ENCODE measurements around the gene ZEB1. TPM values are rescaled to one million over a fixed set of nuclear protein-coding genes. Genes with fewer than 3 reads are reported as not detected.

The ZEB1 gene
- total RNA-seq, 4 donors from 2014 or later: 124 to 189 (median 154) TPM

GRCh38 chr10:31456468-31456867 lies 137.5 kb downstream of the ZEB1 start:
- Histone ChIP-seq H3K4me3 (no peak overlapping the region), H3K27ac (replicated peaks in 1 of 4) (no peak overlapping the region), H3K27me3 (no peaks in the 10 kb centered on the region), H3K36me3 (peaks cover 0 to 2% (median under 1%) of the 10 kb centered on the region in 4 donors), H3K4me1 (peaks cover 0 to 10% (median 5%) of the 10 kb centered on the region in 4 donors), H3K9me3 (no peaks in the 10 kb centered on the region)
- WGBS: 50% methylated on average over 1 of the region's 1 CpG
- no peak for DNase-seq (ENCODE audit: extremely low spot score)
- intact Hi-C loops (cut with DNase I): no loop called here
- TF ChIP-seq POLR2AphosphoS5 (IDR thresholded peaks at IDR 0.05) (no peak), CTCF (IDR thresholded peaks at IDR 0.05) (no peak), EP300 (IDR thresholded peaks at IDR 0.05) (no peak), POLR2A (IDR thresholded peaks at IDR 0.05; ENCODE audit: low read depth) (no peak)

GRCh38 chr10:31457858-31458257 lies 138.8 kb downstream of the ZEB1 start:
- Histone ChIP-seq H3K27ac (replicated peaks in 1 of 4) (no peak overlapping the region), H3K4me3 (no peak overlapping the region), H3K9me3 (no peaks in the 10 kb centered on the region), H3K4me1 (peaks cover 0 to 10% (median 5%) of the 10 kb centered on the region in 4 donors), H3K27me3 (no peaks in the 10 kb centered on the region), H3K36me3 (peaks cover 0 to 16% (median 7%) of the 10 kb centered on the region in 4 donors)
- DNase-seq (ENCODE audit: extremely low spot score): no peak
- 88% methylated on average over 1 of the region's 1 CpG for WGBS
- TF ChIP-seq POLR2A (IDR thresholded peaks at IDR 0.05; ENCODE audit: low read depth) (no peak), CTCF (IDR thresholded peaks at IDR 0.05) (no peak), POLR2AphosphoS5 (IDR thresholded peaks at IDR 0.05) (no peak), EP300 (IDR thresholded peaks at IDR 0.05) (no peak)
- intact Hi-C loops (cut with DNase I): no loop called here

- no peak for DNase-seq (ENCODE audit: extremely low spot score)
- H3K4me3 ChIP-seq: no peak overlapping the region
- H3K36me3 ChIP-seq: peaks cover 0 to 27% (median 16%) of the 10 kb centered on the region in 4 donors
- H3K9me3 ChIP-seq: peaks cover 0 to 9% (median 5%) of the 10 kb centered on the region in 4 donors
- H3K27ac ChIP-seq (replicated peaks in 1 of 4): no peak overlapping the region
- no peaks in the 10 kb centered on the region for H3K27me3 ChIP-seq
- H3K4me1 ChIP-seq: peaks cover 0 to 10% (median 5%) of the 10 kb centered on the region in 4 donors
- TF ChIP-seq CTCF (IDR thresholded peaks at IDR 0.05) (no peak), POLR2A (IDR thresholded peaks at IDR 0.05; ENCODE audit: low read depth) (no peak), POLR2AphosphoS5 (IDR thresholded peaks at IDR 0.05) (no peak), EP300 (IDR thresholded peaks at IDR 0.05) (no peak)
- intact Hi-C loops (cut with DNase I): no loop called here
These were observed 140.0 kb downstream of the ZEB1 start for GRCh38 chr10:31458974-31459373.

- intact Hi-C loops (cut with DNase I): no loop called here
- Histone ChIP-seq H3K27ac (replicated peaks in 1 of 4) (no peak overlapping the region), H3K9me3 (peaks cover 0 to 22% (median 16%) of the 10 kb centered on the region in 4 donors), H3K4me3 (no peak overlapping the region), H3K4me1 (peaks cover 0 to 10% (median 5%) of the 10 kb centered on the region in 4 donors), H3K36me3 (peaks cover 0 to 40% (median 22%) of the 10 kb centered on the region in 4 donors), H3K27me3 (no peaks in the 10 kb centered on the region)
- 95% methylated on average over 2 of the region's 2 CpGs for WGBS
- DNase-seq (ENCODE audit: extremely low spot score): no peak
- TF ChIP-seq EP300 (IDR thresholded peaks at IDR 0.05) (no peak), POLR2AphosphoS5 (IDR thresholded peaks at IDR 0.05) (no peak), POLR2A (IDR thresholded peaks at IDR 0.05; ENCODE audit: low read depth) (no peak), CTCF (IDR thresholded peaks at IDR 0.05) (no peak)
These were observed 141.2 kb downstream of the ZEB1 start for GRCh38 chr10:31460242-31460641.

GRCh38 chr10:31464552-31464951 lies 145.5 kb downstream of the ZEB1 start:
- no peaks in the 10 kb centered on the region for H3K4me1 ChIP-seq
- H3K27me3 ChIP-seq: no peaks in the 10 kb centered on the region
- TF ChIP-seq CTCF (IDR thresholded peaks at IDR 0.05) (no peak), EP300 (IDR thresholded peaks at IDR 0.05) (no peak), POLR2AphosphoS5 (IDR thresholded peaks at IDR 0.05) (no peak), POLR2A (IDR thresholded peaks at IDR 0.05; ENCODE audit: low read depth) (no peak)
- H3K4me3 ChIP-seq: no peak overlapping the region
- peaks cover 0 to 23% (median 16%) of the 10 kb centered on the region in 4 donors for H3K9me3 ChIP-seq
- WGBS: 98% methylated on average over 2 of the region's 2 CpGs
- DNase-seq (ENCODE audit: extremely low spot score): no peak
- intact Hi-C loops (cut with DNase I): no loop called here
- H3K27ac ChIP-seq (replicated peaks in 1 of 4): no peak overlapping the region
- peaks cover 7 to 70% (median 41%) of the 10 kb centered on the region in 4 donors for H3K36me3 ChIP-seq

All from esophagus muscularis mucosa (tissue), 4 donors.